Effector memory CD4-positive, alpha-beta T cell (primary cell): ENCODE measurements around the gene CPSF7.

ENCODE experiments used
- DNase-seq, 3 donors: peaks; one replicate each; pipeline ENCODE4 v3.0.0-alpha.2; 2020
- H3K27ac ChIP-seq: 2 replicates; pipeline ENCODE4 v1.7.0; 2013; ENCODE audit warnings: mild to moderate bottlenecking, low read length, moderate library complexity; ENCODE audit not compliant: insufficient read depth, poor library complexity, severe bottlenecking
- H3K27me3 ChIP-seq: replicated peaks from 2 replicates; pipeline ENCODE4 v1.7.0; 2013; ENCODE audit warnings: mild to moderate bottlenecking, low read length; ENCODE audit not compliant: insufficient read depth, control insufficient read depth, poor library complexity, severe bottlenecking
- H3K36me3 ChIP-seq: 2 replicates; pipeline ENCODE4 v1.7.0; 2013; ENCODE audit warnings: mild to moderate bottlenecking, low read length, moderate library complexity; ENCODE audit not compliant: control insufficient read depth, insufficient read depth
- H3K4me1 ChIP-seq: 2 replicates; pipeline ENCODE4 v1.7.0; 2013; ENCODE audit warnings: low read length, mild to moderate bottlenecking; ENCODE audit not compliant: control insufficient read depth, insufficient read depth, poor library complexity, severe bottlenecking
- H3K4me3 ChIP-seq: 2 replicates; pipeline ENCODE4 v1.7.0; 2013; ENCODE audit warnings: low read length, low read depth, mild to moderate bottlenecking; ENCODE audit not compliant: insufficient read depth, poor library complexity, severe bottlenecking
- H3K9me3 ChIP-seq: 2 replicates; pipeline ENCODE4 v1.7.0; 2013; ENCODE audit warnings: mild to moderate bottlenecking, low read length, moderate library complexity; ENCODE audit not compliant: control insufficient read depth

CPSF7 gene

DNA sequence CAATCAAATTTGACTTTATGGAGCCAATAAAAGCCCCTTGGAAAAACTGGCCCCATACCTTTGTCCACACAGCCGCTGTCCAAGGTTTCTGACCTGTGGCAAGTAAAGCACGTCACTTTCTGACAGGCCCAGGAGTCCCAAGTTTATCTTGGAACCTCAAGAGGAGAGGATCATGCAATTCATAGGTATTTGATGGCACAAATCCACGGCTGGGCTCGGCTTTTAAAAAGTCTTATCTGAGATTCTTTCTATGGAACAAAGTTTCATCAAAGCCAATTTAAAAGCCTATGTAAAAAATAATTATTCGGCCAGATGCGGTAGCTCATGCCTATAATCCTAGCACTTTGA, 54.0 kb downstream of the CPSF7 start:
- H3K36me3 ChIP-seq = no peaks in the 10 kb centered on the region
- DNase-seq = no peak

DNA sequence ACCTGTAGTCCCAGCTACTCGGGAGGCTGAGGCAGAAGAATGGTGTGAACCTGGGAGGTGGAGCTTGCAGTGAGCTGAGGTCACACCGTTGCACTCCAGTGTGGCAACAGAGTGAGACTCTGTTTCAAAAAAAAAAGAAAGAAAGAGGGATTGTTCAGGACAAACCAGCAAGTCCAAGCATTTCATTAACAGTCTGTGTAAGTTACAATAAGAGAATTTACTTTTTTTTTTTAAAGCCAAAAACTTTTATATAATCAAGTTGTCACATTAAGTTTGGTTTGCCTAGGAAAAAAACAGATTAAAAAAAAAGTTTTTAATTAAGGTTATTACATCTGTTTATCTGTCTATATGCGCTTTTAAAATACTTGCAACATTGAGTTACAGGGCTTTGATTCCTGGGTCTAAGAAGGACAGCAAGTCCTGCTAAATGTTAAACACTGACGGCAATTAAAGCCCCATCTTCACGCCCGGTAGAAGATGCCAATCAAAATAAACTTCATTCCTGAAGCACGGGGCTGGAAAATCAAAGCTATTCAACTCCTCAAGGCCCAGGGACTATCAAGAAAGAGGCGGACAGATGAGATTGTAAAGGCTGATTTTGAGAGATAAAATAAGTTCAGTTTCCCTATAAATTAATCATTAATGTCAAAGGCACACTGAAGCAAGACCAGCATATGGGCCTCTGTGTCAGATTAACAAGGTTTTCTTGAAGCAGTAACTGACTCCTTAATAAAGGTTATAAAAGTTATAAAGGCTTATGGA, 56.9 kb downstream of the CPSF7 start:
- no peaks in the 10 kb centered on the region for H3K27me3 ChIP-seq
- no peak overlapping the region for H3K4me3 ChIP-seq
- no peak overlapping the region for H3K27ac ChIP-seq
- no peaks in the 10 kb centered on the region for H3K9me3 ChIP-seq
- DNase-seq = no peak
- no peaks in the 10 kb centered on the region for H3K4me1 ChIP-seq
- peaks cover 23% of the 10 kb centered on the region for H3K36me3 ChIP-seq

More for the DNA sequence above, 54.0 kb downstream of the CPSF7 start:
- no peaks in the 10 kb centered on the region for H3K9me3 ChIP-seq
- H3K27me3 ChIP-seq = no peaks in the 10 kb centered on the region
- no peaks in the 10 kb centered on the region for H3K4me1 ChIP-seq
- H3K27ac ChIP-seq = no peak overlapping the region
- no peak overlapping the region for H3K4me3 ChIP-seq

GRCh38 chr11:61370349-61371005, 59.3 kb downstream of the CPSF7 start:
- DNase-seq = no peak
- H3K36me3 ChIP-seq = peaks cover 47% of the 10 kb centered on the region
- no peaks in the 10 kb centered on the region for H3K4me1 ChIP-seq
- no peaks in the 10 kb centered on the region for H3K27me3 ChIP-seq
- no peak overlapping the region for H3K27ac ChIP-seq
- no peaks in the 10 kb centered on the region for H3K9me3 ChIP-seq
- H3K4me3 ChIP-seq = no peak overlapping the region

DNA sequence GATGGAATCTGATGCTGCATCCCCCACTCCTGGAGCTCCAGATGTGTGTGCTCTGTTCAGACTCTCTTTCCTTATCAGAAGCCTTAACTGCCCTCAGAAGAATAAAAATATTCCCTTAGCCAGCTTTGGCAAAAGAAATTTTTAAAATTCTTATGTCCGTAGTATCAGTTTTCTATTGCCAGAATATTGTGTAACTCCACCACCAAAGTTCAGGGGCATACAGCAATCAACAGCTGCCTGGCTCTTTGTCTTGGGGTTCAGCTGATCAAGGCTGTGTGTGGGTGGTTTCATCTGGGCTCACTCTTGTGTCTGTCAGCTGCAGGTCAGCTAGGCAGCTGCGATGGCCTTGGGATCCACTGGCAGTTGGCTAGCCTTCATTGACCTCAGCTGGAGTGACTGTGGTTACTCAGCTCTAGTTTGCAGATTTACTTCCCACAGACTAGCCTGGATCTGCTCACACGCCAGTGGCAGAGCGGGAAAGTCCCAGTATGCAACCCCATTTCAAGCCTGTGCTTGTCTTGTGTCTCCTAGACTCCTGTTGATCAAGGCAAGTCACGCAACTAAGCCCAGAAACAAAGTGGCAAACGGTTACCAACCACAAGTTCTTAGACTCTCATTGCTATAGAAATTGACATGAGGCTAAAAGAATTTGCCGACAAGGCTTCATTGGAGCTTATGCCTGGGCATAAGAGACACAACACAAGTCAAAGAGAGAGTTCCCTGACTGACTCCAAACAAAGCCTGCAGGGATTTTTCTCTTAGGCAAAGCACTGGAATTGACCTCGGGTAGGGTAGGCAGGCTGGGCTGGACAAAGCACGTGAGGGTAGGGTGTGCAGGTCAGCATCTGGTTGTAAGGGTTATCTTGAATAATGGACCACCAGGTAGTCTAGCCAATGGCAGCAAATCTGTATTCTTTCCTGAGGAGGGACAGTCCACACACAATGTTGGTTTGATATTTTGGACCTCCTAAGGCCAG, 60.1 kb downstream of the CPSF7 start:
- Histone ChIP-seq H3K27me3 (no peaks in the 10 kb centered on the region), H3K4me1 (no peaks in the 10 kb centered on the region), H3K9me3 (no peaks in the 10 kb centered on the region), H3K36me3 (peaks cover 51% of the 10 kb centered on the region), H3K4me3 (no peak overlapping the region), H3K27ac (no peak overlapping the region)
- DNase-seq = no peak

- H3K36me3 ChIP-seq = peaks cover 56% of the 10 kb centered on the region
- no peak for DNase-seq
- no peaks in the 10 kb centered on the region for H3K4me1 ChIP-seq
- H3K4me3 ChIP-seq = no peak overlapping the region
- H3K9me3 ChIP-seq = no peaks in the 10 kb centered on the region
- H3K27ac ChIP-seq = no peak overlapping the region
- H3K27me3 ChIP-seq = no peaks in the 10 kb centered on the region
Observed at GRCh38 chr11:61368646-61369045, 61.1 kb downstream of the CPSF7 start.

GRCh38 chr11:61367406-61367805, 62.4 kb downstream of the CPSF7 start:
- Histone ChIP-seq H3K4me3 (no peak overlapping the region), H3K4me1 (peaks cover 4% of the 10 kb centered on the region), H3K36me3 (peaks cover 56% of the 10 kb centered on the region), H3K27me3 (no peaks in the 10 kb centered on the region), H3K27ac (no peak overlapping the region), H3K9me3 (no peaks in the 10 kb centered on the region)
- DNase-seq = no peak

- H3K27ac ChIP-seq = no peak overlapping the region
- peaks cover 11% of the 10 kb centered on the region for H3K4me1 ChIP-seq
- H3K9me3 ChIP-seq = no peaks in the 10 kb centered on the region
- H3K4me3 ChIP-seq = no peak overlapping the region
- peaks cover 44% of the 10 kb centered on the region for H3K36me3 ChIP-seq
- no peaks in the 10 kb centered on the region for H3K27me3 ChIP-seq
- DNase-seq = no peak
Observed at GRCh38 chr11:61364012-61364675, 65.6 kb downstream of the CPSF7 start.

GRCh38 chr11:61362542-61362875, 67.3 kb downstream of the CPSF7 start:
- no peak for DNase-seq
- Histone ChIP-seq H3K36me3 (peaks cover 30% of the 10 kb centered on the region), H3K4me1 (peaks cover 11% of the 10 kb centered on the region), H3K9me3 (no peaks in the 10 kb centered on the region), H3K27me3 (no peaks in the 10 kb centered on the region), H3K4me3 (peak overlapping the region; percentile 94), H3K27ac (peak overlapping the region; percentile 98)

GRCh38 chr11:61361741-61362541, 67.8 kb downstream of the CPSF7 start, which contains the start of the genes CYB561A3 and TMEM138:
Gene CYB561A3 (minus strand): TSS chr11:61361882. CDS start chr11:61356713, 5,169 bp downstream.
Gene TMEM138 (plus strand): TSS chr11:61362374. CDS start chr11:61364391, 2,017 bp downstream.
- H3K27me3 ChIP-seq = no peaks in the 10 kb centered on the region
- H3K27ac ChIP-seq = peak within 1 kb of the TSS; percentile 98
- peaks cover 24% of the 10 kb centered on the region for H3K36me3 ChIP-seq
- H3K4me3 ChIP-seq = peak within 1 kb of the TSS; percentile 94
- DNase-seq = peak; percentile 76 to 81 (median 78)
- H3K9me3 ChIP-seq = no peaks in the 10 kb centered on the region
- peaks cover 11% of the 10 kb centered on the region for H3K4me1 ChIP-seq
